C4-2B (cell line): ENCODE data around the gene WWOX.

ENCODE experiments used
- H3K27ac ChIP-seq: fragments of 450-650 bp; 2 replicates; pipeline ENCODE4 v1.5.1; 2017
- CTCF ChIP-seq: fragments of 450-650 bp; conservative IDR thresholded peaks from 2 replicates; pipeline ENCODE4 v1.5.1; 2017; ENCODE audit warnings: mild to moderate bottlenecking
- ZFX ChIP-seq: fragments of 450-650 bp; IDR thresholded peaks from 2 replicates; pipeline ENCODE4 v1.6.1; 2017

Gene WWOX

GRCh38 chr16:78309763-78310162, 210.3 kb downstream of the WWOX start:
- TF ChIP-seq ZFX: no peak
- no peak for TF ChIP-seq CTCF
- no peak overlapping the region for H3K27ac ChIP-seq

GRCh38 chr16:78310196-78310595, 210.7 kb downstream of the WWOX start:
- TF ChIP-seq ZFX (no peak), CTCF (no peak)
- no peak overlapping the region for H3K27ac ChIP-seq

- H3K27ac ChIP-seq: no peak overlapping the region
- TF ChIP-seq ZFX: no peak
- no peak for TF ChIP-seq CTCF
Measured at GRCh38 chr16:78310990-78311561, 211.6 kb downstream of the WWOX start.

GRCh38 chr16:78311831-78312230, 212.4 kb downstream of the WWOX start:
- no peak for TF ChIP-seq ZFX
- no peak for TF ChIP-seq CTCF
- no peak overlapping the region for H3K27ac ChIP-seq

GRCh38 chr16:78317564-78318240, 218.2 kb downstream of the WWOX start:
- no peak for TF ChIP-seq CTCF
- no peak for TF ChIP-seq ZFX
- no peak overlapping the region for H3K27ac ChIP-seq

- TF ChIP-seq CTCF (no peak), ZFX (no peak)
- H3K27ac ChIP-seq: no peak overlapping the region
Measured at GRCh38 chr16:78321620-78322360, 222.3 kb downstream of the WWOX start.

- no peak overlapping the region for H3K27ac ChIP-seq
- TF ChIP-seq ZFX (no peak), CTCF (no peak)
Measured at GRCh38 chr16:78323315-78323714, 223.9 kb downstream of the WWOX start.
